Measurements from ENCODE around the gene DHRS7C.

DHRS7C gene

GRCh38 chr17:9767432-9767991 is 23.9 kb downstream of the DHRS7C start:
- no peak overlapping the region for H3K4me3 ChIP-seq (replicated peaks in 1 of 2; ENCODE audit: low read depth in 2 of 2, low read length in 2 of 2)
- no peak for DNase-seq (ENCODE audit: low read depth in 2 of 2)
- TF ChIP-seq, protein P1, sequence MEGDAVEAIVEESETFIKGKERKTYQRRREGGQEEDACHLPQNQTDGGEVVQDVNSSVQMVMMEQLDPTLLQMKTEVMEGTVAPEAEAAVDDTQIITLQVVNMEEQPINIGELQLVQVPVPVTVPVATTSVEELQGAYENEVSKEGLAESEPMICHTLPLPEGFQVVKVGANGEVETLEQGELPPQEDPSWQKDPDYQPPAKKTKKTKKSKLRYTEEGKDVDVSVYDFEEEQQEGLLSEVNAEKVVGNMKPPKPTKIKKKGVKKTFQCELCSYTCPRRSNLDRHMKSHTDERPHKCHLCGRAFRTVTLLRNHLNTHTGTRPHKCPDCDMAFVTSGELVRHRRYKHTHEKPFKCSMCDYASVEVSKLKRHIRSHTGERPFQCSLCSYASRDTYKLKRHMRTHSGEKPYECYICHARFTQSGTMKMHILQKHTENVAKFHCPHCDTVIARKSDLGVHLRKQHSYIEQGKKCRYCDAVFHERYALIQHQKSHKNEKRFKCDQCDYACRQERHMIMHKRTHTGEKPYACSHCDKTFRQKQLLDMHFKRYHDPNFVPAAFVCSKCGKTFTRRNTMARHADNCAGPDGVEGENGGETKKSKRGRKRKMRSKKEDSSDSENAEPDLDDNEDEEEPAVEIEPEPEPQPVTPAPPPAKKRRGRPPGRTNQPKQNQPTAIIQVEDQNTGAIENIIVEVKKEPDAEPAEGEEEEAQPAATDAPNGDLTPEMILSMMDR (IDR thresholded peaks at IDR 0.05; ENCODE audit: low read depth, low read length) = no peak

GRCh38 chr17:9766970-9767369 is 24.4 kb downstream of the DHRS7C start:
- no peak overlapping the region for H3K4me3 ChIP-seq (replicated peaks in 1 of 2; ENCODE audit: low read depth in 2 of 2, low read length in 2 of 2)
- no peak for DNase-seq (ENCODE audit: low read depth in 2 of 2)
- TF ChIP-seq, protein P1 (IDR thresholded peaks at IDR 0.05; ENCODE audit: low read depth, low read length) = no peak

- DNase-seq (ENCODE audit: low read depth in 2 of 2) = no peak
- no peak overlapping the region for H3K4me3 ChIP-seq (replicated peaks in 1 of 2; ENCODE audit: low read depth in 2 of 2, low read length in 2 of 2)
- TF ChIP-seq, protein P1 (IDR thresholded peaks at IDR 0.05; ENCODE audit: low read depth, low read length) = no peak
These were observed 26.1 kb downstream of the DHRS7C start for GRCh38 chr17:9765322-9765721.

DNA sequence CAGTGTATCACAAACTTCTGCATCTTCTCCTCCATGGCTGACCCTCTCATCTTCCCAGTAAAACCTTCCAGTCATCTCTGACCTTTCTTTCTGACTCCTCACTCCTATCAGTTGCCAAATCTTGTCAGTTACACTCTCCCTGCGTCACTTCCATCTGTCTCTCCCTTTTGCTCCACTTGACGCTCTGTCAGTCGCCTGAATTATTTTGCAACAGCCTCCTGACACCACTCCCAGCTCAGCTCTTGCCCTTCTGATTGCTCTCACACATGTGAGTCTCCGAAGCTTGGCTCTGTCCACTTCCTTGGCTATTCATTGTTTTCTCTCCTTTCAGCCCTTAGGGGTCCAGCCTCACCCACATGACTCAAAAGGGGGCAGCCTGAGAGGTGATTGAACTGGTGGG is 27.7 kb downstream of the DHRS7C start:
- DNase-seq (ENCODE audit: low read depth in 2 of 2) = no peak
- TF ChIP-seq, protein P1 (IDR thresholded peaks at IDR 0.05; ENCODE audit: low read depth, low read length) = no peak

GRCh38 chr17:9760266-9760665 is 31.1 kb downstream of the DHRS7C start:
- DNase-seq (ENCODE audit: low read depth in 2 of 2) = no peak
- TF ChIP-seq, protein P1 (IDR thresholded peaks at IDR 0.05; ENCODE audit: low read depth, low read length) = no peak
- H3K4me3 ChIP-seq (replicated peaks in 1 of 2; ENCODE audit: low read depth in 2 of 2, low read length in 2 of 2) = no peak overlapping the region

More for the DNA sequence above, 27.7 kb downstream of the DHRS7C start:
- no peak overlapping the region for H3K4me3 ChIP-seq (replicated peaks in 1 of 2; ENCODE audit: low read depth in 2 of 2, low read length in 2 of 2)

- H3K4me3 ChIP-seq (replicated peaks in 1 of 2; ENCODE audit: low read depth in 2 of 2, low read length in 2 of 2) = no peak overlapping the region
- TF ChIP-seq, protein P1 (IDR thresholded peaks at IDR 0.05; ENCODE audit: low read depth, low read length) = no peak
- DNase-seq (ENCODE audit: low read depth in 2 of 2) = no peak
These were observed 36.3 kb downstream of the DHRS7C start for GRCh38 chr17:9755083-9755482.

DNA sequence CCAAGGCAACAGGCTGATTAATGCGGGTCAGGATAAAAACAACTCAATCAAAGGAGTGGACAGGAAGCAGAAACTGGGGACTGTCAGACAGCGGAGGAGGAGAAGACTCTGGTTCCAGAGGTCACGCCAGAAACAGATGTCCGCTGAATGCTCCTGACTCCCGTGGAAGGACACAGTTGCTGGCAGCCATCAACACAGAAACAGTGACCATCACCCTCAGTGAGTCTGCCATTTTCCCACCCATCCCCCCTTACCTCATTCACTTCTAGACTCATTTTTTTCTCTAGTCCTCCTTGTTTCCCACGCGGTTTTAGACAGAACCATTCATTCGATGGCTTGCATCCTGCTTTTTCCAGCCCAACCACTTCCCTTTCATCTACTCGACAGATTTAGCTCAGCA is 40.9 kb downstream of the DHRS7C start:
- H3K4me3 ChIP-seq (replicated peaks in 1 of 2; ENCODE audit: low read depth in 2 of 2, low read length in 2 of 2) = no peak overlapping the region
- TF ChIP-seq, protein P1 (IDR thresholded peaks at IDR 0.05; ENCODE audit: low read depth, low read length) = no peak

More for the DNA sequence above, 40.9 kb downstream of the DHRS7C start:
- DNase-seq (ENCODE audit: low read depth in 2 of 2) = no peak
